Endothelial cell (in vitro differentiated cells): ENCODE data around the gene PRMT9. TPM values are rescaled to one million over a fixed set of nuclear protein-coding genes. Genes with fewer than 3 reads are reported as not detected.

Experiments used
- DNase-seq: peaks from one replicate; pipeline ENCODE4 v3.0.0; 2021; ENCODE audit warnings: low spot score
- H3K27ac Mint-ChIP-seq: one replicate; pipeline ENCODE4 v1.8.0; 2021; ENCODE audit warnings: mixed read lengths, inconsistent platforms; ENCODE audit not compliant: unreplicated experiment
- H3K27me3 Mint-ChIP-seq: one replicate; pipeline ENCODE4 v1.8.0; 2021; ENCODE audit warnings: mild to moderate bottlenecking, moderate library complexity, mixed read lengths, inconsistent platforms; ENCODE audit not compliant: unreplicated experiment
- H3K36me3 Mint-ChIP-seq: one replicate; pipeline ENCODE4 v1.8.0; 2021; ENCODE audit warnings: mild to moderate bottlenecking, low read depth, mixed read lengths, inconsistent platforms; ENCODE audit not compliant: unreplicated experiment
- H3K4me1 Mint-ChIP-seq: one replicate; pipeline ENCODE4 v1.8.0; 2021; ENCODE audit warnings: mild to moderate bottlenecking, mixed read lengths, inconsistent platforms; ENCODE audit not compliant: unreplicated experiment
- H3K4me3 Mint-ChIP-seq: one replicate; pipeline ENCODE4 v1.8.0; 2021; ENCODE audit warnings: mild to moderate bottlenecking, mixed read lengths, inconsistent platforms; ENCODE audit not compliant: unreplicated experiment
- H3K9me3 Mint-ChIP-seq: one replicate; pipeline ENCODE4 v1.8.0; 2021; ENCODE audit warnings: mixed read lengths, inconsistent platforms; ENCODE audit not compliant: unreplicated experiment
- CTCF ChIP-seq: fragments of 200-600 bp; sonication (generic); IDR thresholded peaks from one replicate; pipeline ENCODE4 v1.5.0; 2021; ENCODE audit warnings: antibody characterized with exemption; ENCODE audit not compliant: unreplicated experiment
- total RNA-seq: library from RNA; stranded (reverse); fragmentation: NEBNext Ultra II Directional; extraction: Animal tissue kit (Norgen Biotek cat#: 25700); gene quantifications from one replicate; pipeline ENCODE4 v1.2.1, GENCODE V29; 2021; ENCODE audit not compliant: unreplicated experiment

The PRMT9 gene
- total RNA-seq, 1 donor from 2014 or later: 8.3 TPM

- H3K4me1 Mint-ChIP-seq: no peaks in the 10 kb centered on the region
- H3K36me3 Mint-ChIP-seq: no peaks in the 10 kb centered on the region
- DNase-seq: no peak
- H3K4me3 Mint-ChIP-seq: no peak overlapping the region
- TF ChIP-seq CTCF: no peak
- H3K27me3 Mint-ChIP-seq: no peaks in the 10 kb centered on the region
- H3K27ac Mint-ChIP-seq: no peak overlapping the region
- no peaks in the 10 kb centered on the region for H3K9me3 Mint-ChIP-seq
Observed at GRCh38 chr4:147599206-147599605, 84.8 kb downstream of the PRMT9 start.

- DNase-seq: no peak
- Mint-ChIP-seq H3K36me3 (no peaks in the 10 kb centered on the region), H3K4me3 (no peak overlapping the region), H3K27ac (no peak overlapping the region), H3K27me3 (no peaks in the 10 kb centered on the region), H3K9me3 (no peaks in the 10 kb centered on the region), H3K4me1 (no peaks in the 10 kb centered on the region)
- no peak for TF ChIP-seq CTCF
Observed at GRCh38 chr4:147597561-147597960, 86.4 kb downstream of the PRMT9 start.

- Mint-ChIP-seq H3K9me3 (no peaks in the 10 kb centered on the region), H3K27me3 (no peaks in the 10 kb centered on the region), H3K36me3 (no peaks in the 10 kb centered on the region), H3K4me3 (no peak overlapping the region), H3K4me1 (no peaks in the 10 kb centered on the region), H3K27ac (no peak overlapping the region)
- DNase-seq: no peak
- no peak for TF ChIP-seq CTCF
Observed at GRCh38 chr4:147596981-147597380, 87.0 kb downstream of the PRMT9 start.

- no peak for TF ChIP-seq CTCF
- H3K4me3 Mint-ChIP-seq: no peak overlapping the region
- H3K27me3 Mint-ChIP-seq: no peaks in the 10 kb centered on the region
- no peak overlapping the region for H3K27ac Mint-ChIP-seq
- no peaks in the 10 kb centered on the region for H3K9me3 Mint-ChIP-seq
- no peaks in the 10 kb centered on the region for H3K4me1 Mint-ChIP-seq
- H3K36me3 Mint-ChIP-seq: no peaks in the 10 kb centered on the region
- DNase-seq: no peak
Observed at GRCh38 chr4:147596377-147596776, 87.6 kb downstream of the PRMT9 start.

GRCh38 chr4:147594578-147594977 is 89.4 kb downstream of the PRMT9 start:
- H3K36me3 Mint-ChIP-seq: no peaks in the 10 kb centered on the region
- H3K9me3 Mint-ChIP-seq: no peaks in the 10 kb centered on the region
- H3K4me1 Mint-ChIP-seq: no peaks in the 10 kb centered on the region
- no peak overlapping the region for H3K27ac Mint-ChIP-seq
- no peak for DNase-seq
- H3K4me3 Mint-ChIP-seq: no peak overlapping the region
- TF ChIP-seq CTCF: no peak
- H3K27me3 Mint-ChIP-seq: no peaks in the 10 kb centered on the region
